DMS53 treated with DMSO at 0.1 percent for 48 hours (cell line): Measurements from ENCODE around the gene RARRES1.

Experiments used
- DNase-seq: peaks from one replicate; lab custom pipeline; 2025; ENCODE audit not compliant: unreplicated experiment; lab: John Stamatoyannopoulos, UW

Gene RARRES1

GRCh38 chr3:158765518-158766205 lies 33.4 kb upstream of the RARRES1 start:
- DNase-seq, result no peak

- DNase-seq, result no peak
Observed at GRCh38 chr3:158763421-158763820, 31.2 kb upstream of the RARRES1 start.

GRCh38 chr3:158762701-158763100 lies 30.4 kb upstream of the RARRES1 start:
- no peak for DNase-seq

- DNase-seq, result no peak
Observed at GRCh38 chr3:158761350-158761749, 29.1 kb upstream of the RARRES1 start.

GRCh38 chr3:158755421-158755820 lies 23.2 kb upstream of the RARRES1 start:
- DNase-seq, result no peak

- no peak for DNase-seq
Observed at GRCh38 chr3:158753854-158754253, 21.6 kb upstream of the RARRES1 start.

- DNase-seq, result no peak
Observed at GRCh38 chr3:158751316-158751715, 19.1 kb upstream of the RARRES1 start.

GRCh38 chr3:158750016-158750415 lies 17.8 kb upstream of the RARRES1 start:
- DNase-seq, result no peak

GRCh38 chr3:158749526-158749925 lies 17.3 kb upstream of the RARRES1 start:
- DNase-seq, result no peak

GRCh38 chr3:158748237-158748828 lies 16.1 kb upstream of the RARRES1 start:
- no peak for DNase-seq

GRCh38 chr3:158747417-158747816 lies 15.2 kb upstream of the RARRES1 start:
- DNase-seq, result no peak

- no peak for DNase-seq
Observed at GRCh38 chr3:158745551-158745950, 13.3 kb upstream of the RARRES1 start.

GRCh38 chr3:158744567-158745288 lies 12.5 kb upstream of the RARRES1 start:
- DNase-seq, result no peak

GRCh38 chr3:158743664-158744566 lies 11.7 kb upstream of the RARRES1 start:
- DNase-seq, result no peak

- no peak for DNase-seq
Observed at GRCh38 chr3:158742871-158743663, 10.8 kb upstream of the RARRES1 start.

- DNase-seq, result no peak
Observed at GRCh38 chr3:158739661-158740060, 7.4 kb upstream of the RARRES1 start.

GRCh38 chr3:158739078-158739477 lies 6.8 kb upstream of the RARRES1 start:
- DNase-seq, result no peak

- DNase-seq, result no peak
Observed at GRCh38 chr3:158738653-158739052, 6.4 kb upstream of the RARRES1 start.

GRCh38 chr3:158737976-158738615 lies 5.8 kb upstream of the RARRES1 start:
- no peak for DNase-seq

GRCh38 chr3:158737410-158737809 lies 5.2 kb upstream of the RARRES1 start:
- no peak for DNase-seq
